ENCODE results near the gene FDCSP. TPM values are rescaled to one million over a fixed set of nuclear protein-coding genes. Genes with fewer than 3 reads are reported as not detected.

FDCSP gene
- total and polyA plus RNA-seq, 2 experiments from 2014 or later, result not detected

- Histone ChIP-seq H2AFZ (no peak overlapping the region), H3K4me3 (no peak overlapping the region), H3K79me2 (ENCODE audit: insufficient read depth) (no peaks in the 10 kb centered on the region), H3K27ac (no peak overlapping the region), H3K27me3 (replicated peaks; ENCODE audit: insufficient read depth) (no peaks in the 10 kb centered on the region), H3K4me2 (ENCODE audit: unreplicated experiment) (no peak overlapping the region), H3K9me2 (ENCODE audit: insufficient read depth) (no peaks in the 10 kb centered on the region), H3K9me3 (ENCODE audit: low read depth) (no peaks in the 10 kb centered on the region), H3K36me3 (ENCODE audit: low read depth) (no peaks in the 10 kb centered on the region), H3F3A (ENCODE audit: insufficient read depth) (no peaks in the 10 kb centered on the region), H3K4me1 (ENCODE audit: insufficient read depth) (no peaks in the 10 kb centered on the region), H4K20me1 (ENCODE audit: insufficient read depth) (no peaks in the 10 kb centered on the region), H3K9ac (no peak overlapping the region)
- TF ChIP-seq EZH2phosphoT487 (IDR thresholded peaks at IDR 0.05; ENCODE audit: insufficient read depth, low read depth) (no peak), EZH2 (IDR thresholded peaks at IDR 0.05; ENCODE audit: insufficient read depth, poor library complexity, severe bottlenecking) (no peak)
- in situ Hi-C loops (cut with MboI), result loop anchor here (25.0 kb wide), 1 partner anchor 495 kb away; no protein-coding TSS in a partner anchor
- DNase-seq, result no peak
- WGBS, 2 experiments (ENCODE audit: low coverage in 1 of 2, low lambda C conversion rate in 2 of 2, missing lambda C conversion rate in 2 of 2), result 4 to 8% methylated on average over 1 of the region's 1 CpG
Measured at GRCh38 chr4:70181864-70182263, 44.1 kb upstream of the FDCSP start.

GRCh38 chr4:70182517-70183167, 43.3 kb upstream of the FDCSP start:
- in situ Hi-C loops (cut with MboI), result loop anchor here (25.0 kb wide), 1 partner anchor 495 kb away; no protein-coding TSS in a partner anchor
- WGBS, 2 experiments (ENCODE audit: low coverage in 1 of 2, low lambda C conversion rate in 2 of 2, missing lambda C conversion rate in 2 of 2), result 5 to 10% methylated on average over 2 of the region's 2 CpGs

GRCh38 chr4:70183168-70183939, 42.6 kb upstream of the FDCSP start:
- Histone ChIP-seq H4K20me1 (ENCODE audit: insufficient read depth) (no peaks in the 10 kb centered on the region), H3K4me1 (ENCODE audit: insufficient read depth) (no peaks in the 10 kb centered on the region), H3K4me2 (ENCODE audit: unreplicated experiment) (no peak overlapping the region), H3K27me3 (replicated peaks; ENCODE audit: insufficient read depth) (no peaks in the 10 kb centered on the region), H2AFZ (no peak overlapping the region), H3K9me3 (ENCODE audit: low read depth) (no peaks in the 10 kb centered on the region), H3K79me2 (ENCODE audit: insufficient read depth) (no peaks in the 10 kb centered on the region), H3K4me3 (no peak overlapping the region), H3K9me2 (ENCODE audit: insufficient read depth) (no peaks in the 10 kb centered on the region), H3F3A (ENCODE audit: insufficient read depth) (no peaks in the 10 kb centered on the region), H3K27ac (no peak overlapping the region), H3K9ac (no peak overlapping the region), H3K36me3 (ENCODE audit: low read depth) (no peaks in the 10 kb centered on the region)
- 28 to 36% methylated on average over 6 of the region's 6 CpGs for WGBS, 2 experiments (ENCODE audit: low coverage in 1 of 2, low lambda C conversion rate in 2 of 2, missing lambda C conversion rate in 2 of 2)
- no peak for TF ChIP-seq EZH2 (IDR thresholded peaks at IDR 0.05; ENCODE audit: insufficient read depth, poor library complexity, severe bottlenecking)
- no peak for TF ChIP-seq EZH2phosphoT487 (IDR thresholded peaks at IDR 0.05; ENCODE audit: insufficient read depth, low read depth)
- in situ Hi-C loops (cut with MboI), result loop anchor here (25.0 kb wide), 1 partner anchor 496 kb away; no protein-coding TSS in a partner anchor
- DNase-seq, result peak; percentile 74

More at GRCh38 chr4:70182517-70183167, 43.3 kb upstream of the FDCSP start:
- H3K27me3 ChIP-seq (replicated peaks; ENCODE audit: insufficient read depth), result no peaks in the 10 kb centered on the region
- no peaks in the 10 kb centered on the region for H3F3A ChIP-seq (ENCODE audit: insufficient read depth)
- H3K4me2 ChIP-seq (ENCODE audit: unreplicated experiment), result no peak overlapping the region
- H3K4me1 ChIP-seq (ENCODE audit: insufficient read depth), result no peaks in the 10 kb centered on the region
- TF ChIP-seq EZH2phosphoT487 (IDR thresholded peaks at IDR 0.05; ENCODE audit: insufficient read depth, low read depth), result no peak
- no peak for TF ChIP-seq EZH2 (IDR thresholded peaks at IDR 0.05; ENCODE audit: insufficient read depth, poor library complexity, severe bottlenecking)
- no peak overlapping the region for H3K9ac ChIP-seq
- no peaks in the 10 kb centered on the region for H3K79me2 ChIP-seq (ENCODE audit: insufficient read depth)
- no peaks in the 10 kb centered on the region for H3K9me2 ChIP-seq (ENCODE audit: insufficient read depth)
- no peaks in the 10 kb centered on the region for H4K20me1 ChIP-seq (ENCODE audit: insufficient read depth)
- no peak overlapping the region for H3K4me3 ChIP-seq
- no peak overlapping the region for H2AFZ ChIP-seq
- H3K9me3 ChIP-seq (ENCODE audit: low read depth), result no peaks in the 10 kb centered on the region
- H3K27ac ChIP-seq, result no peak overlapping the region
- DNase-seq, result no peak
- H3K36me3 ChIP-seq (ENCODE audit: low read depth), result no peaks in the 10 kb centered on the region

- Histone ChIP-seq H3K9ac (no peak overlapping the region), H3K36me3 (ENCODE audit: low read depth) (no peaks in the 10 kb centered on the region), H3K4me2 (ENCODE audit: unreplicated experiment) (no peak overlapping the region), H3K27me3 (replicated peaks; ENCODE audit: insufficient read depth) (no peaks in the 10 kb centered on the region), H3K27ac (no peak overlapping the region), H3K9me2 (ENCODE audit: insufficient read depth) (no peaks in the 10 kb centered on the region), H3F3A (ENCODE audit: insufficient read depth) (no peaks in the 10 kb centered on the region), H4K20me1 (ENCODE audit: insufficient read depth) (no peaks in the 10 kb centered on the region), H3K4me3 (no peak overlapping the region), H3K9me3 (ENCODE audit: low read depth) (no peaks in the 10 kb centered on the region), H2AFZ (no peak overlapping the region), H3K79me2 (ENCODE audit: insufficient read depth) (no peaks in the 10 kb centered on the region), H3K4me1 (ENCODE audit: insufficient read depth) (no peaks in the 10 kb centered on the region)
- no peak for DNase-seq
- 79 to 100% methylated on average over 1 of the region's 1 CpG for WGBS, 2 experiments (ENCODE audit: low coverage in 1 of 2, low lambda C conversion rate in 2 of 2, missing lambda C conversion rate in 2 of 2)
- in situ Hi-C loops (cut with MboI), result loop anchor here (25.0 kb wide), 1 partner anchor 497 kb away; no protein-coding TSS in a partner anchor
- no peak for TF ChIP-seq EZH2 (IDR thresholded peaks at IDR 0.05; ENCODE audit: insufficient read depth, poor library complexity, severe bottlenecking)
- TF ChIP-seq EZH2phosphoT487 (IDR thresholded peaks at IDR 0.05; ENCODE audit: insufficient read depth, low read depth), result no peak
Measured at GRCh38 chr4:70183940-70184246, 42.0 kb upstream of the FDCSP start.
